Measurements from ENCODE around the gene PABPC3.

Gene PABPC3

GRCh38 chr13:25112695-25113255, 16.8 kb downstream of the PABPC3 start:
- DNase-seq = no peak

- DNase-seq = peak; percentile 82
These were observed 18.3 kb downstream of the PABPC3 start for GRCh38 chr13:25114220-25114619.

- no peak for DNase-seq
These were observed 20.1 kb downstream of the PABPC3 start for GRCh38 chr13:25116044-25116443.

GRCh38 chr13:25117312-25117711, 21.4 kb downstream of the PABPC3 start:
- no peak for DNase-seq

- no peak for DNase-seq
These were observed 22.5 kb downstream of the PABPC3 start for GRCh38 chr13:25118378-25118905.

- no peak for DNase-seq
These were observed 35.0 kb downstream of the PABPC3 start for GRCh38 chr13:25130944-25131343.

GRCh38 chr13:25131881-25132420, 36.0 kb downstream of the PABPC3 start:
- no peak for DNase-seq

GRCh38 chr13:25132751-25133390, 36.9 kb downstream of the PABPC3 start:
- DNase-seq = no peak

- no peak for DNase-seq
These were observed 40.0 kb downstream of the PABPC3 start for GRCh38 chr13:25135896-25136295.

GRCh38 chr13:25136880-25137787, 41.2 kb downstream of the PABPC3 start:
- no peak for DNase-seq

GRCh38 chr13:25137788-25138115, 41.8 kb downstream of the PABPC3 start:
- DNase-seq = no peak

GRCh38 chr13:25141042-25141441, 45.1 kb downstream of the PABPC3 start:
- no peak for DNase-seq

GRCh38 chr13:25143706-25144105, 47.8 kb downstream of the PABPC3 start:
- DNase-seq = no peak

GRCh38 chr13:25147638-25148401, 51.9 kb downstream of the PABPC3 start:
- no peak for DNase-seq

- no peak for DNase-seq
These were observed 52.5 kb downstream of the PABPC3 start for GRCh38 chr13:25148402-25148771.

Data from left hindlimb (tissue), 1 donor.